ENCODE measurements around the gene EIF3I.
"Not testable (repeated sequence)": the region's sequence is repeated elsewhere in the genome, so short reads cannot be mapped to it uniquely, and the experiment has no call there.

EIF3I gene

GRCh38 chr1:32249831-32250525 lies 27.8 kb downstream of the EIF3I start:
- DNase-seq: no peak
- intact Hi-C loops (cut with DNase I): no loop called here

- intact Hi-C loops (cut with DNase I): no loop called here
- no peak for DNase-seq
Observed at GRCh38 chr1:32250893-32251716, 28.9 kb downstream of the EIF3I start, which contains the start of gene LCK. Gene LCK, plus strand, starts transcription at chr1:32251265. Its CDS starts 23,065 bp downstream, at chr1:32274330.

GRCh38 chr1:32255072-32256071 lies 33.2 kb downstream of the EIF3I start:
- intact Hi-C loops (cut with DNase I): no loop called here
- DNase-seq: no peak

GRCh38 chr1:32256473-32257226 lies 34.4 kb downstream of the EIF3I start:
- intact Hi-C loops (cut with DNase I): no loop called here
- no peak for DNase-seq

GRCh38 chr1:32257227-32257508 lies 35.0 kb downstream of the EIF3I start:
- intact Hi-C loops (cut with DNase I): no loop called here
- no peak for DNase-seq

GRCh38 chr1:32263236-32263593 lies 41.0 kb downstream of the EIF3I start:
- DNase-seq; intact Hi-C loops (cut with DNase I): not testable (repeated sequence)

- intact Hi-C loops (cut with DNase I): no loop called here
- no peak for DNase-seq
Observed at GRCh38 chr1:32263744-32264143, 41.5 kb downstream of the EIF3I start.

- DNase-seq: no peak
- intact Hi-C loops (cut with DNase I): no loop called here
Observed at GRCh38 chr1:32265846-32266245, 43.6 kb downstream of the EIF3I start.

- no peak for DNase-seq
- intact Hi-C loops (cut with DNase I): no loop called here
Observed at GRCh38 chr1:32266921-32267591, 44.8 kb downstream of the EIF3I start.

- intact Hi-C loops (cut with DNase I): no loop called here
- DNase-seq: no peak
Observed at GRCh38 chr1:32269744-32270143, 47.5 kb downstream of the EIF3I start.

- intact Hi-C loops (cut with DNase I): no loop called here
- no peak for DNase-seq
Observed at GRCh38 chr1:32272557-32273390, 50.6 kb downstream of the EIF3I start.

GRCh38 chr1:32273391-32274208 lies 51.4 kb downstream of the EIF3I start:
- DNase-seq: no peak
- intact Hi-C loops (cut with DNase I): no loop called here

- intact Hi-C loops (cut with DNase I): no loop called here
- no peak for DNase-seq
Observed at GRCh38 chr1:32274646-32275340, 52.6 kb downstream of the EIF3I start.

GRCh38 chr1:32275424-32275823 lies 53.2 kb downstream of the EIF3I start:
- DNase-seq: no peak
- intact Hi-C loops (cut with DNase I): no loop called here

GRCh38 chr1:32276032-32276782 lies 54.0 kb downstream of the EIF3I start:
- no peak for DNase-seq
- intact Hi-C loops (cut with DNase I): no loop called here

Data from head of caudate nucleus (tissue), 42 donors.